HG03045 (cell line): ENCODE data around the gene MTFR1L.

Source experiments
- ATAC-seq: cut with Tn5 transposase; IDR thresholded peaks from one replicate; pipeline ENCODE4 v1.9.1; 2021; ENCODE audit warnings: mild to moderate bottlenecking, moderate library complexity; ENCODE audit not compliant: unreplicated experiment

The MTFR1L gene

GRCh38 chr1:25806418-25806817 is 13.3 kb upstream of the MTFR1L start:
- ATAC-seq: no peak

GRCh38 chr1:25807480-25808390 is 12.0 kb upstream of the MTFR1L start:
- ATAC-seq: no peak

GRCh38 chr1:25808481-25809244 is 11.1 kb upstream of the MTFR1L start:
- no peak for ATAC-seq

GRCh38 chr1:25809283-25809926 is 10.3 kb upstream of the MTFR1L start:
- ATAC-seq: no peak

- ATAC-seq: no peak
Measured at GRCh38 chr1:25809929-25810328, 9.8 kb upstream of the MTFR1L start.

GRCh38 chr1:25810341-25811299 is 9.1 kb upstream of the MTFR1L start:
- ATAC-seq: no peak

GRCh38 chr1:25811384-25812082 is 8.2 kb upstream of the MTFR1L start:
- no peak for ATAC-seq

GRCh38 chr1:25813071-25813733 is 6.6 kb upstream of the MTFR1L start:
- no peak for ATAC-seq

GRCh38 chr1:25813734-25814471 is 5.9 kb upstream of the MTFR1L start:
- no peak for ATAC-seq

- ATAC-seq: no peak
Measured at GRCh38 chr1:25814549-25815087, 5.1 kb upstream of the MTFR1L start.

GRCh38 chr1:25815208-25816111 is 4.3 kb upstream of the MTFR1L start:
- no peak for ATAC-seq

GRCh38 chr1:25816112-25816718 is 3.5 kb upstream of the MTFR1L start:
- ATAC-seq: no peak

- no peak for ATAC-seq
Measured at GRCh38 chr1:25817840-25818501, 1.8 kb upstream of the MTFR1L start.

- ATAC-seq: no peak
Measured at GRCh38 chr1:25818569-25818968, 1.2 kb upstream of the MTFR1L start.

- peak; percentile 43 for ATAC-seq
Measured at GRCh38 chr1:25820247-25821111, 725 bp downstream of the MTFR1L start.
